ENCODE data around the gene GLT6D1.
"Not testable (repeated sequence)": the region's sequence is repeated elsewhere in the genome, so short reads cannot be mapped to it uniquely, and the experiment has no call there.

Gene GLT6D1

GRCh38 chr9:135664801-135665794 lies 25.8 kb upstream of the GLT6D1 start:
- DNase-seq = no peak

GRCh38 chr9:135664266-135664665 lies 24.9 kb upstream of the GLT6D1 start:
- DNase-seq = no peak

- DNase-seq = no peak
Measured at GRCh38 chr9:135663857-135664256, 24.5 kb upstream of the GLT6D1 start.

GRCh38 chr9:135663451-135663770 lies 24.1 kb upstream of the GLT6D1 start:
- DNase-seq = no peak

- DNase-seq = no peak
Measured at GRCh38 chr9:135662758-135663450, 23.6 kb upstream of the GLT6D1 start, which contains the start of gene LCN9. Gene LCN9, plus strand, starts transcription at chr9:135663309. Its CDS starts 13 bp downstream, at chr9:135663322.

DNA sequence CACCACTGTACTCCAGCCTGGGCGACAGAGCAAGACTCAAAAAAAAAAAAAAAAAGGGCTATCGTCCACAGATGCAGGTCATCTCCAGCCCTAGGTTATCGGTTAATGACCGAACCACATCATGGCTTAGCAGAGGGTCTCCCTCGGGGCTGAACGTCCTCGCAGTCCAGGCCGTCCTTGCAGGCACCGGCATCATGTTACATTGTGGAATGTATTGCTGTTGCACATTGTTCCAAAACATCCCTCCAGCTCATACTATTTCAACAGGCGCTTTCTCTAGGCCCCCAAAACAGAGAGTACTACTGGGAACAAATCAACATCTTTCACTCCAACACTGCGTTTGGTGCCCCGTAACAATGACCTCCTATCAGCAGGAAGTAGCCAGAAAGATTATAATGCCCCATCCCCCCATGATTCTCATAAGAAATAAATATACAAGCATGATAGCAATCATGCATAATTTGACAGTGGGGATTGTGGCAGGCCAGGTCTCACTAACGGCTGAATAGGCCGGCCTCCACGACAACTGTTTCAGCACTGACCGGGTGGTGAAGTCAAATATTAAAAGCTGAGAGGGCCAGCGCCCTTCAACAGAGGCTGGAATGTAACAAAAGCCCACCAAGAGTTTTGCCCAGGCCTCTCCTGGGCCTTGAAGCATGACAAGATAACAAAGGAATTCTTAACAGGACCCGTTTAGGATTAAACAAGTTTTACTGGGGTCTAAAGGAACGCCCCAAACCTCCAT lies 22.6 kb upstream of the GLT6D1 start:
- DNase-seq = no peak

GRCh38 chr9:135660407-135660806 lies 21.1 kb upstream of the GLT6D1 start:
- no peak for DNase-seq

DNA sequence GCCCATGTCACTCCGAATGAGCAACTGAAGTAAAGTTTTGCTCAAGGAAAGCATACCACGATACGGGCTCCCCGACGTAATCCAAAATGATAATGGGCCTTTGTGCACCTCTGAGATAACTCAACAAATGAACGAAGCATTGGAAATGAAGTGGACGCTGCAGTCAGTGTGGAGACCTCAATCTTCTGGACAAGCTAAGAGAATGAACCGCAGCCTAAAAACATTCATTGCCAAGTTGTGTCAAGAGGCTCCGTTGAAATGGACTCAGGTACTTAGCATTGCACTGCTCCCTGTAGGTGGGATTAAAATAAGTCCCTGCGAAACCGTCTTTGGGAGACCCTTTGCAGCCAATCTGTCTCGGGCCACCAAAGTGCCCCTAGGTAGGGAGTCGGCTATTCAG lies 19.9 kb upstream of the GLT6D1 start:
- DNase-seq = no peak

DNA sequence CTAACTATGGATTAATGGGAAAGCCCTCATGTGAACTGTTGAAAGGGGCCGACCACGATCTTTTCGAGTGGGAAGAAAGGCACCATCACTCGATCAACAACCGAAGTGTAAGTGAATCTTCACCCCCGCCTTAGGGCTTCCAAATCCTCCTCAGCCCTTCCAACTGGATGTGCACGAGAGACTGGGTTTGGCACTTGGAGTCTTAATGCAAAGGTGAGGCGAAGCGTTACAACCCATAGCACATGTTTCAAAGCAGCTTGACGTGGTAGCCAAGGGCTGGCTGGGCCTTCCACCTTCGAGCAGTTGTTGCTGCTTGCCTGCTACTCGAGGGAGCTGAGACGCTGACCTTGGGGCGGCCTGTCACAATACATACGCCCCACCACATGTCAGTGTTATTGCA lies 18.1 kb upstream of the GLT6D1 start:
- DNase-seq = no peak

DNA sequence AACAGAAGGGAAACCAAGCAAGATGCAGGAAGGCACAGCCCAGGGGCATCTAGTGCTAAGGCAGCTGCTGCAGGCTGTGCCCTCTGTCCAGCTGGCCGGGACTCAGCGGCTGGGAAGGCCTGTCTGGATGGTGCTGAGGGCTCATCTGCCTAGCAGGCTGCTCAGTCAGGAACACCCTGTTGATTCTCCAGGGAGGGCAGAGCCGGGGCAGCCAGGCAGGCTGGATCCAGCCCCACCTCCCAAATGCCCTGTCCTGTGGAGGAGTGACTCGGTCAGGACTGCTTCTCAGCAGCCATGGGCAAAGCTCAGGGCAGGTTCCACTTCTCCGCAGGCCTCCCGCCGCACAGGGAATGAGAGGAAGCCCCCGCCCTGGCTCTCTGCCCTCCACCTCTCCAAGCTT lies 16.0 kb upstream of the GLT6D1 start:
- DNase-seq = no peak

DNA sequence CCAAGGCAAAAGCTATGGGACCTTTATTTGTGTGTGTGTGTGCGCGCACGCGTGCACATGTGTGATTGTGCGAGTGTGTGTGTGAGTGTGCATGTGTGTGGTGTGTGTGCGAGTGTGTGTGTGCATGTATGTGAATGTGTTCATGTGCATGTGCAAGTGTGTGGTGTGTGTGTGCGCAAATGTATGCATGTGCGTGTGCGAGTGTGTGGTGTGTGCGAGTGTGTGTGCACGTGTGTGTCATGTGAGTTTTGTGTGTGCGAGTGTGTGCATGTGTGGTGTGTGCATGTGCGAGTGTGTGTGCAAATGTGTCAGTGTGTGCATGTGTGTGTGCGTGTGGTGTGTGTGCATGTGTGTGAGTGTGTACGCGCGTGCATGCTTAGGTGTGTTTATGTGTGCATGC lies 11.1 kb upstream of the GLT6D1 start:
- DNase-seq = no peak

DNA sequence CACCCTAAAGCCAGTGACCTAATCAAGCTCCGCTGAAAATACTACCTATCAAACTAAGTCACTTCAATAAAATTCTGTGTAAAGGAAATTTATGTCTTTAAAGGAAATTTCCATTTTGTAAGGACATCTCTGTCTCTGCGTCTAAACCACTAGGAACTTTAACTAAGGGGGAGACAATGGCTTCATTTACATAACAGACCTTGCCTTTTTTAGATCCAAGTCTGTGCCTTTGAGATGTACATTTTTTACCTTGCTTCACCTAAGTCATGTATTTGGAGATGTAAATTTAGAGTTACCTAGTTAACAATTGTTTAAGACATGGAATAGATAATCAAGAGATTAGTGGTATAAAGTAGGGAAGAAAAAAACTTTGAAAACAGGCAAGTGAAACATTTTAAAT lies 10.2 kb upstream of the GLT6D1 start:
- no peak for DNase-seq

- no peak for DNase-seq
Measured at GRCh38 chr9:135648494-135649410, 9.4 kb upstream of the GLT6D1 start.

DNA sequence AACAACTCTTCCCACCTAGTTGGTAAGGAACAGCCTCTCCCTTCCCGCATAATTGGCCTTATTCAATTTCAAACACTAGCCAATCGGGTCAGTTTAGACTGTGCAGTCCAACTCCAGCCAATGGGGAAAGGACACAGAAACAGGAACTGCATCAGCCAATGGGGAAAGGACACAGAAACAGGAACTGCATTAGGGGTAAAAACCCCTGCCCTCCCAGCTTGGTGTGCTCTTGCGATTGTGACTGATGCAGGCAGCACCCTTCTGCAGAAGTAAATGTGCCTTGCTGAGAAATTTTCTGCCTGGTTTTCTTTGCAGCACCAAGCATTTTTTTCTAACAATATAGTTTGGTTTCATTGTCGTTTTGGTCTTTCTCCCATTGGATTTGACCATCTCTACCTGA lies 8.5 kb upstream of the GLT6D1 start:
- DNase-seq = no peak

DNA sequence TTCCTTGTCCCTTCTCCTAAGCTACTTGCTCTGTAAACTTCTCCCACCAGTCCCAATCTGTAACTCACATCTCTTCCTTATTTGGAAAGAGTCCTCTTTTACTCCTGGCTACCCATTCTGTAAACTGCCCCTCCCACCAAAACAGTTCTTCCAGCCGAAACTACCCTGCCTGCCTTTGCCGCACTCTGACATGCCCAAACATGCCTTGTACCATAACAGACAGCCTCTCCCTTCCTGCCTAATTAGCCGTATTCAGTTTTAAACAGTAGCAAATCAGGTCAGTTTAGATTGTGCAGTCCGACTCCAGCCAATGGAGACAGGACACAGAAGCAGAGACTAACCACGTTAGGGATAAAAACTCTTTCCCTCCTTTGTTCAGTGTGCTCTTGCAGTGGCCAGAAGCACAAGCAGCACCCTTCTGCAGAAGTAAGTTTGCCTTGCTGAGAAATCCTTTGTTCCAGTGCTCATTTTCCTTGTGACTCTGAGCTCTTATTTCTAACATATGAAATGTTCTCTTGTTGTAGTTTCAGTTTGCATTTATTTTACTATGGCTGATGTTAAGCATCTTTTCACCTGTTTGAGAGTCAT lies 5.4 kb upstream of the GLT6D1 start:
- no peak for DNase-seq

DNA sequence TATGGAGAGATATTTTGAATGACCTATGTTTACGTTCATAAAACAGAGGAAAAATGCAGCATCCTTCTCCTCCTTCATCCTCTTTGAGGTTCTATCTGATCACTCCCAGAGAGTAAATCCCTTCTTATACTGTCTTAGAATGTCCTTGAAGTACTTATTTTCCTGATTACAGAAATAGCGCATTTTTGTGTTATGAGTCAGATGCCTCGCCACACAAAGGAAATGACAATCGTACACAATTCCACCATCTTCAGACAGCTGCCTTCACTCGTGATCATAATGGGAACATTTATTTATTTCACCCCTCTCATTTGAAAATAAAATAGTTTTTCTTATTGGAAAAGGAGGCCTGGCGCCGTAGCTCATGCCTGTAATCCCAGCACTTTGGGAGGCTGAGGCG lies 2.4 kb upstream of the GLT6D1 start:
- no peak for DNase-seq

- no peak for DNase-seq
Measured at GRCh38 chr9:135641047-135641446, 1.7 kb upstream of the GLT6D1 start.

DNA sequence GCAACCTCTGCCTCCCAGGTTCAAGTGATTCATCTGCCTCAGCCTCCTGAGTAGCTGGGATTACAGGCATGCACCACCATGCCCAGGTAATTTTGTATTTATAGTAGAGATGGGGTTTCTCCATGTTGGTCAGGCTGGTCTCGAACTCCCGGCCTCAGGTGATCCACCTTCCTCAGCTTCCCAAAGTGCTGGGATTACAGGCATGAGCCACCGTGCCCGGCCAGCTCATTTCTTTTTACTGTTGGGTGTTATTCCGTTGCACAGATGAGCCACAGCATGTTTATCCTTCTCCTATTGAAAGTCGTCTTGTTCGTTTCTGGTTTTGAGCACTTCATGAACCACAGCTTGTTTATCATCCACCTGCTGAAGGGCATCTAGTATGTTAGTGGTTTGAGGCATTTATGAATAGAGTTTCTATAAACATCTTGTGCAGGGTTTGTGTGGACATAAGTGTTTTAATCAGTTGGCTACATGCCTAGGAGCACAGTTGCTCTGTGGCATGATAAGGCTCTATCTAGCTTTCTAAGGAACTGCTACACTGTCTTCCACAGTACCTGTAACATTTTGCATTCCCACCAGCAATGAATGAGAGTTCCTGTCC lies 2.3 kb downstream of the GLT6D1 start:
- DNase-seq = not testable (repeated sequence)

GRCh38 chr9:135632841-135633240 lies 6.5 kb downstream of the GLT6D1 start:
- no peak for DNase-seq

DNA sequence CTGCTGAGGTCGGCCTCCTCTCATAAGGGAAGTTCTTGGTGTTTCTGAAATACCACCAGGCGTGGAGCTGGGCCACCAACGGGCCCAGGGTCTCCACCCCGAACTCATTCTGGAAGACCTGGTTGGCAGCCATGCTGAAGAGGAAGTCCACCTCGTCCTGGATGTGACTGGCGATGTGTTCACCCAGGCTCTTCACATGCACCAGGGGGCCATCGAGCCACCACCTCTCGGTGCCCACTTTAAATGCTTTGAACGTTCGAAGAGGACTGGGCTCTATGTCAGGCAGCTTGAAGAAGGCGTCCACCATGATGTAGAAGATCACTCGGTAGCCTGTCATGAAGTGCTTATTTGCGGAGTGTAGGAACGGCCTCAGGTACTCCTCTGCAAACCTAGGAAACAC lies 15.1 kb downstream of the GLT6D1 start:
- no peak for DNase-seq

DNA sequence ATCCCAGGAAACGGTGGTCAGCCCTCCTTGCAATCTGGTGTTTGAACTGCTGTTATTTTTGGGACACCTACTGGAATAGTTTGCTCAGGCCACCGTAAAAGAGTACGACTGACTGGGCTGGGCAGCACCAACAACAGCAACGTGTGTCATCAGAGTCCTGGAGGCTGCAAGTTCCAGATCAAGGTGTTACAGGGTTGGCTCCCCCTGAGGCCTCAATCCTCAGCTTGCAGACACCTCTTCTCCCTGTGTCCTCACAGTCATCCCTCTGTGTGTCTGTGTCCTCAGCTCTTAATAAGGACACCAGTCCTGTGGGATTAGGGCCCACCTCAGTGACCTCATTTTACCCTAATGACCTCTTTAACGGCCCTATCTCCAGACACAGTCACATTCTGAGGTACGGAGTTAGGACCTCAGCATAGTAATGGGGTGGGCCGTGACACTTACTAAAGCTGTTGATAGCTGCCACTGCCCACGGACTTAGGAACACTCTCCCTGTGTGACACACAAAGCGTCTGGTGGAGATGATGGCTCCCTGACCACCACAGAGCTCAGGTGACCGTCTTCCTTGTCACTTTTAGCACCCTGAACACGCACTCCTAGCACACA lies 16.8 kb downstream of the GLT6D1 start:
- DNase-seq = no peak
